H9 (cell line): ENCODE results near the gene DDX53. TPM values are rescaled to one million over a fixed set of nuclear protein-coding genes. Genes with fewer than 3 reads are reported as not detected.

Experiments
- DNase-seq: peaks from one replicate; pipeline ENCODE4 v3.0.0-alpha.2; 2017
- H2AFZ ChIP-seq: one replicate; pipeline ENCODE4 v1.6.1; 2013; ENCODE audit warnings: mild to moderate bottlenecking, low read length, control low read depth, moderate library complexity
- H2AK5ac ChIP-seq: 2 replicates; pipeline ENCODE4 v1.6.1; 2013; ENCODE audit warnings: low read length, control low read depth, mixed read lengths; ENCODE audit not compliant: insufficient read length
- H2BK120ac ChIP-seq: one replicate; pipeline ENCODE4 v1.6.1; 2013; ENCODE audit warnings: low read depth, mild to moderate bottlenecking, low read length, control low read depth, inconsistent platforms; ENCODE audit not compliant: poor library complexity, severe bottlenecking
- H2BK12ac ChIP-seq: 2 replicates; pipeline ENCODE4 v1.6.1; 2013; ENCODE audit warnings: low read length, control low read depth, mixed read lengths, low read depth; ENCODE audit not compliant: insufficient read length
- H2BK15ac ChIP-seq: 2 replicates; pipeline ENCODE4 v1.6.1; 2013; ENCODE audit warnings: low read depth, low read length, control low read depth
- H2BK20ac ChIP-seq: one replicate; pipeline ENCODE4 v1.6.1; 2013; ENCODE audit warnings: low read depth, mild to moderate bottlenecking, low read length, control low read depth, inconsistent platforms; ENCODE audit not compliant: poor library complexity, severe bottlenecking
- H2BK5ac ChIP-seq: 2 replicates; pipeline ENCODE4 v1.6.1; 2013; ENCODE audit warnings: low read length, control low read depth, mixed read lengths; ENCODE audit not compliant: insufficient read length
- H3K14ac ChIP-seq: 2 replicates; pipeline ENCODE4 v1.6.1; 2013; ENCODE audit warnings: low read length, control low read depth; ENCODE audit not compliant: insufficient read depth
- H3K18ac ChIP-seq: 2 replicates; pipeline ENCODE4 v1.6.1; 2013; ENCODE audit warnings: low read depth, mild to moderate bottlenecking, mixed read lengths, low read length, control low read depth; ENCODE audit not compliant: insufficient read length
- H3K23ac ChIP-seq: 2 replicates; pipeline ENCODE4 v1.6.1; 2013; ENCODE audit warnings: low read length, control low read depth, mixed read lengths, low read depth; ENCODE audit not compliant: insufficient read length
- H3K23me2 ChIP-seq: 2 replicates; pipeline ENCODE4 v1.6.1; 2013; ENCODE audit warnings: low read depth, mild to moderate bottlenecking, mixed read lengths, low read length, control low read depth; ENCODE audit not compliant: insufficient read length, poor library complexity, severe bottlenecking
- H3K27ac ChIP-seq: 2 replicates; pipeline ENCODE4 v1.5.1; 2013; ENCODE audit warnings: low read length, control low read depth, mixed read lengths, low read depth; ENCODE audit not compliant: insufficient read length
- H3K27me3 ChIP-seq: 2 replicates; pipeline ENCODE4 v1.6.1; 2013; ENCODE audit warnings: low read length, control low read depth, inconsistent platforms; ENCODE audit not compliant: insufficient read depth
- H3K4ac ChIP-seq: 2 replicates; pipeline ENCODE4 v1.6.1; 2013; ENCODE audit warnings: low read depth, mild to moderate bottlenecking, control low read depth, inconsistent platforms, low read length, moderate library complexity
- H3K4me1 ChIP-seq: 2 replicates; pipeline ENCODE4 v1.6.1; 2013; ENCODE audit warnings: low read length, control low read depth, inconsistent platforms; ENCODE audit not compliant: insufficient read depth
- H3K4me2 ChIP-seq: 2 replicates; pipeline ENCODE4 v1.6.1; 2013; ENCODE audit warnings: low read length, control low read depth, mixed read lengths; ENCODE audit not compliant: insufficient read length, insufficient read depth
- H3K56ac ChIP-seq: 2 replicates; pipeline ENCODE4 v1.6.1; 2013; ENCODE audit warnings: low read depth, mild to moderate bottlenecking, mixed read lengths, low read length, control low read depth; ENCODE audit not compliant: insufficient read length
- H3K79me1 ChIP-seq: 2 replicates; pipeline ENCODE4 v1.6.1; 2013; ENCODE audit warnings: low read depth, mild to moderate bottlenecking, moderate library complexity, low read length, control low read depth, inconsistent platforms; ENCODE audit not compliant: insufficient read depth, poor library complexity, severe bottlenecking
- H3K79me2 ChIP-seq: 2 replicates; pipeline ENCODE4 v1.6.1; 2013; ENCODE audit warnings: low read length, control low read depth, inconsistent platforms; ENCODE audit not compliant: insufficient read depth
- H3K9ac ChIP-seq: 2 replicates; pipeline ENCODE4 v1.6.1; 2013; ENCODE audit warnings: low read length, control low read depth, mixed read lengths; ENCODE audit not compliant: insufficient read length; ENCODE audit errors: extremely low read depth
- H3K9me3 ChIP-seq: one replicate; pipeline ENCODE4 v1.6.1; 2013; ENCODE audit warnings: low read depth, low read length, inconsistent platforms; ENCODE audit not compliant: control insufficient read depth
- H3T11ph ChIP-seq: one replicate; pipeline ENCODE4 v1.6.1; 2013; ENCODE audit warnings: mild to moderate bottlenecking, low read length, control low read depth, inconsistent platforms
- H4K20me1 ChIP-seq: one replicate; pipeline ENCODE4 v1.6.1; 2013; ENCODE audit not compliant: control insufficient read depth, insufficient read length, insufficient read depth
- H4K5ac ChIP-seq: 2 replicates; pipeline ENCODE4 v1.6.1; 2013; ENCODE audit warnings: low read depth, mild to moderate bottlenecking, mixed read lengths, low read length, control low read depth; ENCODE audit not compliant: insufficient read length
- H4K8ac ChIP-seq: replicated peaks from 2 replicates; pipeline ENCODE4 v1.6.1; 2013; ENCODE audit warnings: low read length, control low read depth, mixed read lengths, low read depth; ENCODE audit not compliant: insufficient read length
- H4K91ac ChIP-seq: 2 replicates; pipeline ENCODE4 v1.6.1; 2013; ENCODE audit warnings: low read depth, mild to moderate bottlenecking, moderate library complexity, mixed read lengths, low read length, control low read depth; ENCODE audit not compliant: insufficient read length
- H3K27ac Mint-ChIP-seq, 3 experiments: 2 replicates in 2 of 3; 3 replicates in 1 of 3; pipeline ENCODE4 v1.8.0; 2020 to 2021; ENCODE audit warnings: mixed read lengths in 3 of 3, mild to moderate bottlenecking in 1 of 3, moderate library complexity in 1 of 3
- H3K27me3 Mint-ChIP-seq: 2 replicates; pipeline ENCODE4 v1.8.0; 2021; ENCODE audit warnings: low read depth, mild to moderate bottlenecking, moderate library complexity, mixed read lengths
- H3K36me3 Mint-ChIP-seq, 3 experiments: 2 replicates in 2 of 3; 3 replicates in 1 of 3; pipeline ENCODE4 v1.8.0; 2020 to 2021; ENCODE audit warnings: low read depth in 3 of 3, mixed read lengths in 3 of 3; ENCODE audit not compliant: insufficient read depth in 1 of 3
- H3K4me1 Mint-ChIP-seq, 2 experiments: 2 replicates each; pipeline ENCODE4 v1.8.0; 2020; ENCODE audit warnings: mixed read lengths in 2 of 2
- H3K4me3 Mint-ChIP-seq, 2 experiments: 2 replicates in 1 of 2; 3 replicates in 1 of 2; pipeline ENCODE4 v1.8.0; 2020 to 2021; ENCODE audit warnings: mild to moderate bottlenecking in 2 of 2, mixed read lengths in 2 of 2, moderate library complexity in 1 of 2
- H3K9me3 Mint-ChIP-seq, 2 experiments: 2 replicates in 1 of 2; 3 replicates in 1 of 2; pipeline ENCODE4 v1.8.0; 2020; ENCODE audit warnings: mild to moderate bottlenecking in 2 of 2, mixed read lengths in 2 of 2, moderate library complexity in 1 of 2
- WGBS: extraction: QIAGEN DNeasy Blood & Tissue Kit; methylation state at CpG from one replicate; pipeline ENCODE4 v1.1.7; 2013; ENCODE audit warnings: missing lambda C conversion rate, low lambda C conversion rate, mixed read lengths; ENCODE audit not compliant: insufficient read length; ENCODE audit errors: extremely low coverage; 5-methylcytosine and 5-hydroxymethylcytosine counted together
- total RNA-seq: library from RNA; stranded (reverse); gene quantifications from 2 replicates; pipeline ENCODE4 v1.2.1, GENCODE V29; 2021
- TF ChIP-seq, protein P1 (sequence below): fragments of 200-600 bp; sonication (generic); conservative IDR thresholded peaks from 3 replicates; pipeline ENCODE4 v1.8.0; 2021; ENCODE audit warnings: antibody characterized with exemption, mild to moderate bottlenecking

Gene DDX53
- total RNA-seq, 1 experiment from 2014 or later, result not detected

- H3K27me3 Mint-ChIP-seq, result no peaks in the 10 kb centered on the region
- Histone ChIP-seq H2BK120ac (no peak overlapping the region), H3K4me1 (no peaks in the 10 kb centered on the region), H2AK5ac (no peak overlapping the region), H2AFZ (no peak overlapping the region), H3K27me3 (no peaks in the 10 kb centered on the region), H3K9ac (no peak overlapping the region), H4K8ac (no peak overlapping the region), H3K4ac (no peak overlapping the region), H3T11ph (no peak overlapping the region), H3K79me2 (no peaks in the 10 kb centered on the region), H3K4me2 (no peak overlapping the region), H3K56ac (no peak overlapping the region), H3K9me3 (no peaks in the 10 kb centered on the region), H3K23ac (no peak overlapping the region), H4K5ac (no peak overlapping the region), H2BK20ac (no peak overlapping the region), H2BK15ac (no peak overlapping the region), H2BK5ac (no peak overlapping the region), H3K14ac (no peak overlapping the region), H2BK12ac (no peak overlapping the region), H3K79me1 (no peaks in the 10 kb centered on the region), H3K27ac (no peak overlapping the region), H3K18ac (no peak overlapping the region), H3K23me2 (no peaks in the 10 kb centered on the region), H4K20me1 (no peaks in the 10 kb centered on the region), H4K91ac (no peak overlapping the region)
- H3K4me3 Mint-ChIP-seq, result no peak overlapping the region
- no peaks in the 10 kb centered on the region for H3K36me3 Mint-ChIP-seq
- WGBS, result no CpG with 5 or more reads among the region's 3 CpGs
- peak overlapping the region in 1 of 3 experiments; percentile 55; a peak in 1 of 7 replicates for H3K27ac Mint-ChIP-seq
- DNase-seq, result no peak
- peaks cover 10% of the 10 kb centered on the region in 2 experiments for H3K4me1 Mint-ChIP-seq
- TF ChIP-seq, protein P1, sequence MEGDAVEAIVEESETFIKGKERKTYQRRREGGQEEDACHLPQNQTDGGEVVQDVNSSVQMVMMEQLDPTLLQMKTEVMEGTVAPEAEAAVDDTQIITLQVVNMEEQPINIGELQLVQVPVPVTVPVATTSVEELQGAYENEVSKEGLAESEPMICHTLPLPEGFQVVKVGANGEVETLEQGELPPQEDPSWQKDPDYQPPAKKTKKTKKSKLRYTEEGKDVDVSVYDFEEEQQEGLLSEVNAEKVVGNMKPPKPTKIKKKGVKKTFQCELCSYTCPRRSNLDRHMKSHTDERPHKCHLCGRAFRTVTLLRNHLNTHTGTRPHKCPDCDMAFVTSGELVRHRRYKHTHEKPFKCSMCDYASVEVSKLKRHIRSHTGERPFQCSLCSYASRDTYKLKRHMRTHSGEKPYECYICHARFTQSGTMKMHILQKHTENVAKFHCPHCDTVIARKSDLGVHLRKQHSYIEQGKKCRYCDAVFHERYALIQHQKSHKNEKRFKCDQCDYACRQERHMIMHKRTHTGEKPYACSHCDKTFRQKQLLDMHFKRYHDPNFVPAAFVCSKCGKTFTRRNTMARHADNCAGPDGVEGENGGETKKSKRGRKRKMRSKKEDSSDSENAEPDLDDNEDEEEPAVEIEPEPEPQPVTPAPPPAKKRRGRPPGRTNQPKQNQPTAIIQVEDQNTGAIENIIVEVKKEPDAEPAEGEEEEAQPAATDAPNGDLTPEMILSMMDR, result no peak
- H3K9me3 Mint-ChIP-seq, result peaks cover 12 to 30% of the 10 kb centered on the region in 2 experiments; a peak in 4 of 5 replicates
These were observed 52.6 kb downstream of the DDX53 start for GRCh38 chrX:23052324-23052723.
